Measurements from ENCODE around the gene TSPAN33.

The TSPAN33 gene

DNA sequence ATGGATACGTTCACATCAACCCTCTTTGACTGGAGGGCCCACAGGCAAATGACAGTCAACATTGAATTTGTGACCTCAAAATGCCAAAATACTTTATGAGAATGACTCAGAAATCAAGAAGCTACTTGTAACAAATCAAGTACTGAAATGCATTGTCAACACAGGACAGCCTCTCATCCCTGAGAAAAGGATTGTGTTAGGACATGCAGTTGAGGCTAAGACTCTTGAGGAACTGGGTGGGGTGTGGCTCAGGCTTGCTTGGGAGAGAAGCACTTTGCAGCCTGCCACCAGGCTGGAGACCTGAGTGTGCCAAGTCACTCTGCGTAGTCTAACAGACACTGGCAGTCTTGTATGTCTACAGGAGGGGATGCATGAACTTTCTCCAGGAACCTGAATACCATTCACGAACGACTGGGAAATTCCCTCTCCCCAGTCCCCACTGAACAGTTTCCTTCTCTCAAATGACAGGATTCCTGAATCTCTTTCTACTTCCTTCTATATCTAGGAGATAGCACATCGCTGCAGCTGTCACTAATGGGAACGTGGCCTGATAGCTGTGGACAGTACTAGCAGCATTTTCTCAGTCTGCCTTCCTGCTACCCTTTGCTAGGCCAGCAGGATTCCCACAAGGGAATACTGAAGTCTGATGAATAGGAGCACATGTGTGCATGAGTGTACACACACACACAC, 40.6 kb downstream of the TSPAN33 start:
- TF ChIP-seq ZFX (IDR thresholded peaks at IDR 0.05): no peak
- TF ChIP-seq, protein P1, sequence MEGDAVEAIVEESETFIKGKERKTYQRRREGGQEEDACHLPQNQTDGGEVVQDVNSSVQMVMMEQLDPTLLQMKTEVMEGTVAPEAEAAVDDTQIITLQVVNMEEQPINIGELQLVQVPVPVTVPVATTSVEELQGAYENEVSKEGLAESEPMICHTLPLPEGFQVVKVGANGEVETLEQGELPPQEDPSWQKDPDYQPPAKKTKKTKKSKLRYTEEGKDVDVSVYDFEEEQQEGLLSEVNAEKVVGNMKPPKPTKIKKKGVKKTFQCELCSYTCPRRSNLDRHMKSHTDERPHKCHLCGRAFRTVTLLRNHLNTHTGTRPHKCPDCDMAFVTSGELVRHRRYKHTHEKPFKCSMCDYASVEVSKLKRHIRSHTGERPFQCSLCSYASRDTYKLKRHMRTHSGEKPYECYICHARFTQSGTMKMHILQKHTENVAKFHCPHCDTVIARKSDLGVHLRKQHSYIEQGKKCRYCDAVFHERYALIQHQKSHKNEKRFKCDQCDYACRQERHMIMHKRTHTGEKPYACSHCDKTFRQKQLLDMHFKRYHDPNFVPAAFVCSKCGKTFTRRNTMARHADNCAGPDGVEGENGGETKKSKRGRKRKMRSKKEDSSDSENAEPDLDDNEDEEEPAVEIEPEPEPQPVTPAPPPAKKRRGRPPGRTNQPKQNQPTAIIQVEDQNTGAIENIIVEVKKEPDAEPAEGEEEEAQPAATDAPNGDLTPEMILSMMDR (conservative IDR thresholded peaks at IDR 0.05): no peak
- H3K27ac ChIP-seq: no peak overlapping the region

DNA sequence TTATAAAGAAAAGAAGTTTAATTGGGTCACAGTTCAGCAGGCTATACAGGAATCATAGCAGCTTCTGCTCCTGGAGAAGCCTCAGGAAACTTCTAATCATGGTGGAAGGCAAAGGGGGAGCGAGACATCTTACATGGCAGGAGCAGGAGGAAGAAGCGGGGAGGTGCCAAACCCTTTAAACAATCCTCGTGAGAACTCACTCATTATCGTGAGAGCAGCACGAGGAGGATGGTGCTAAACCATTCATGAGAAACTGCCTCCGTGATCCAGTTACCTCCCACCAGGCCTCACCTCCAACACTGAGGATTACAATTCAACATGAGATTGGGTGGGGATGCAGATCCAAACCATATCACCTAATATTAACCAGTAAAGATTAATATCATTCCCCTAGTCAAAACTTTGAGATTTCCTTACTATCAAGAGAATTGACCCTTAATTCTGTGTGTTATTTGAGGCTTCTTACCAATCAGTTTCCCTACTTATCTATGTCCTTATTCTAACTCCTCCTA, 42.3 kb downstream of the TSPAN33 start:
- H3K27ac ChIP-seq: no peak overlapping the region
- no peak for TF ChIP-seq ZFX (IDR thresholded peaks at IDR 0.05)
- TF ChIP-seq, protein P1 (conservative IDR thresholded peaks at IDR 0.05): no peak

DNA sequence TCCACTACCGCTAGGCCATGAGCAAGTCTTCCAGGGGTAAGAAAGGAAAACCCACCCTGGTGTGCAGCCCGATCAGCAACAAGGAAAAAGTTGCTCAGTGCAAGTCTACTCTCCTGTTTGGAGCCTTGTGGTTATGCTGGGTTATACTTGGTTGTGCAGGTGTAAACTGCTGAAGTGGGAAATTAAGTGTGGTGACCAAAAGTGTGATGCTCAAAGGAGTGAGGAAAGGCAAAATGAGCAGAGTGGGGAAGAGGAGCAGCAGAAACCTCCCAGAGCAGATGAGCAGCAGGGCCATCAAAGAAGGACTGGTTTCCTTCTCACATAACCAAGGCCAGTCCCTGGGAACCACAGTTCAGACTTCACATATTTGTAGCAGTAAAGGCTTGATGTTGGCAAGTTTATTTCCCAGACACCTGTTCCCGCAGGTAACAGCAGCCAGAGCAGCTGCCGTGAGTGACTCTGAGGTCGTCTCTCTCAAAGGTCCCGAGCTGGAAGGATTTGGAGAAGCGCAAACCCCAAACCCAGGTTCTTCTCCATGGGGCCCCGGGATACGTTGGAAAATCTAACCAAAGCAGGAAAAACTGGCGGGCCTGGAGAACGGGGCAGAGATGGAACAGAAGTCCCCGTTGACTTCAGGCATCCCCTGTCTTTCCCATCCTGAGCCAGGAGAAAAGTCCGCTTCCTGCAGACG, 43.3 kb downstream of the TSPAN33 start:
- TF ChIP-seq, protein P1 (conservative IDR thresholded peaks at IDR 0.05): no peak
- no peak for TF ChIP-seq ZFX (IDR thresholded peaks at IDR 0.05)
- H3K27ac ChIP-seq: peak overlapping the region; percentile 50; the same call in 1 of the 2 replicates

DNA sequence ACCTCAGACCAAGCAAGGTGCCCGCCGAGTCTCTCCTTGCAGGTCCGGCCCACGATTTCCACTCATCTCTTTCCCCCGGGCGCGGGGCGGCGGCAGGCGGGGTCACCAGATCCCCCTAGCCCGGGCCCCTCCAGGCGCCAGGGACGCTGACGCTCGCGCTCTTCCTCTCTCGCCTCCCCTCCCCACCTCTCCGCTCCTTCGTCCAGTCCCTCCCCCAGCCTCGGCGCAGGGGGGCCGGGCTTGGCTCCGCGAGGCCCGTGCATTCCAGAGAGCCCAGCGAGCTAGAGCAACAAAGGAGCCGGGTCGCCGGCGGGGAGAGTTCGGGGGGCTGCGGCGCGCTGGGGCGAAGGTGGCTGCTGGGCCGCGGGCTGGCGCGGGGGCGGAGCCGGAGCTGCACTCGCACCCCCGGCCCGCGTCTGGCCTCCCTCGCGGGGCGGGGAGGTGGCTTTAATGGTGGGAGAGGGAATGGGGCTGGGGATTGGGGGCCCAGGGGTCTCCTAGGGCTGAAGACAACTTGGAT, 43.9 kb downstream of the TSPAN33 start, which contains the start of gene SMO:
Gene SMO (plus strand): TSS at position 262 of the 520 bp plus-strand sequence. CDS start 519 bp downstream, outside the sequence.
- TF ChIP-seq ZFX (IDR thresholded peaks at IDR 0.05): no peak
- TF ChIP-seq, protein P1 (conservative IDR thresholded peaks at IDR 0.05): no peak
- peak within 1 kb of the TSS; percentile 50 for H3K27ac ChIP-seq

DNA sequence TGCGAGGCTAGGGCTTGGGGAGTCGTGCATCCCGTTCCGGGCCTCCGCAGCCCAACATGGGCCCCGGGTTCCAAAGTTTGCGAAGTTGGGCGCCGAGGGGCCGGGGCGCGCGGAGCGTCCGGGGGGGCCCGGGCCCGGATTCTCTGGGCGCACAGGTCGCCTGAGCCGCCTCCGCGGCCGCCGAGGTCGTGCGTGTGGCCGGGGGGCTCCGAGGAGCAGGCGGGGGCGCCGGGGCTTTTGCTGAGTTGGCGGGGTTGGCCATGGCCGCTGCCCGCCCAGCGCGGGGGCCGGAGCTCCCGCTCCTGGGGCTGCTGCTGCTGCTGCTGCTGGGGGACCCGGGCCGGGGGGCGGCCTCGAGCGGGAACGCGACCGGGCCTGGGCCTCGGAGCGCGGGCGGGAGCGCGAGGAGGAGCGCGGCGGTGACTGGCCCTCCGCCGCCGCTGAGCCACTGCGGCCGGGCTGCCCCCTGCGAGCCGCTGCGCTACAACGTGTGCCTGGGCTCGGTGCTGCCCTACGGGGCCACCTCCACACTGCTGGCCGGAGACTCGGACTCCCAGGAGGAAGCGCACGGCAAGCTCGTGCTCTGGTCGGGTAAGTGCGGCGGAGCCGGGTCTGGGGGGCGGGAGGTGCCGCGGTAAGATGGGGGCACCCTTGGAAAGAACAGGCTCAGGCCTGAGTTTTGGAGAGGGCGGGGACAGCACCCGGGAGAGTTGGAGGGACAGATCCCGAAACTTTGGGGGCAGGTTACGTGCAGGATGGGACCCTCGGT, 44.6 kb downstream of the TSPAN33 start:
- H3K27ac ChIP-seq: peak overlapping the region; percentile 50
- TF ChIP-seq, protein P1 (conservative IDR thresholded peaks at IDR 0.05): no peak
- TF ChIP-seq ZFX (IDR thresholded peaks at IDR 0.05): peak; percentile 75

DNA sequence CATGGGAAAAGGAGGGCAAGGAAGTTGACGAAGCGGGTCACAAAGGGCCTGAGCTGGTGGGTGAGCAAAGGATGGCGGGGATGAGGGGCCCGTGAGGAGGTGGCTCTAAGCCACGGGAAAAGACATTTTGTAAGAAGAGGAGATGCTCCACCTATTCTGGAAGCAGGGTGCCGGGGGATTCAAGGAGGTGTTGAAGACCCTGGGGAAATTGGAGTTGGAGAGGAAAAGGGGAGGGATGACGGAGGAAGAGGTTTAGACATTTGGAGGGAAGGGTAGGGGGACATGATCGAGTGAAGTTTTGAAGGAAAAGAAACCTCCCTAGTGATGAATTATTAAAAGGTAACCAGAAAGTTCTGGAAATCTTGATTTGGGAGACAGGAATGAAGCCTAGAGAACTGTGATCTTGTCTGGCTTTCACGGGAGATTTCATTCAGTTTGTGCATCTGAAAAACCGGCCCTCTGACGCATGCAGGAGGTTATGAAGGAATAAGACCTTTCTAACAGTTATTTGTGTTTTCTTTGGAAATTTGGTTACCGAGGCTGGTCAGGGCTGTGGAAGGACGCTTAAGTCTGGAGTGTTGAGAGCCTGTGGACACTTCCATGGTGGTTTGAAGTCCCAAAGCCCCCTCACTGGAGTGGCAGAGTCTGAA, 45.3 kb downstream of the TSPAN33 start:
- H3K27ac ChIP-seq: peak overlapping the region; percentile 50; the same call in 1 of the 2 replicates
- TF ChIP-seq, protein P1 (conservative IDR thresholded peaks at IDR 0.05): no peak
- TF ChIP-seq ZFX (IDR thresholded peaks at IDR 0.05): no peak

Data from C4-2B (cell line).